Neural progenitor cell (in vitro differentiated cells): ENCODE data around the gene KRT78.

ENCODE experiments used
- CTCF ChIP-seq: fragments of 200-600 bp; sonication (generic); IDR thresholded peaks from 2 replicates; pipeline ENCODE4 v1.5.1; 2017; ENCODE audit warnings: antibody characterized with exemption, mild to moderate bottlenecking
- EZH2 ChIP-seq: fragments of 200-600 bp; sonication (generic); IDR thresholded peaks from 2 replicates; pipeline ENCODE4 v1.6.1; 2017; ENCODE audit warnings: antibody characterized with exemption, mild to moderate bottlenecking, moderate library complexity
- EZH2phosphoT487 ChIP-seq: fragments of 200-600 bp; sonication (generic); IDR thresholded peaks from 2 replicates; pipeline ENCODE4 v1.6.1; 2017; ENCODE audit warnings: antibody characterized with exemption

- no peak for TF ChIP-seq CTCF
- no peak for TF ChIP-seq EZH2
- no peak for TF ChIP-seq EZH2phosphoT487
Observed at GRCh38 chr12:52808573-52809160, 40.1 kb downstream of the KRT78 start.
